Hippocampal formation (tissue), 2 donors: ENCODE data around the gene TCAF1.
"Not testable (repeated sequence)": the region's sequence is repeated elsewhere in the genome, so short reads cannot be mapped to it uniquely, and the experiment has no call there.

ENCODE experiments used
- DNase-seq, 2 donors: peaks; one replicate each; lab custom pipeline; 2025; lab: John Stamatoyannopoulos, UW

Gene TCAF1

GRCh38 chr7:143857994-143858393 lies 44.0 kb downstream of the TCAF1 start:
- not testable (repeated sequence) for DNase-seq

GRCh38 chr7:143855443-143855842 lies 46.5 kb downstream of the TCAF1 start:
- not testable (repeated sequence) for DNase-seq

GRCh38 chr7:143850682-143851081 lies 51.3 kb downstream of the TCAF1 start:
- DNase-seq: no peak

GRCh38 chr7:143849785-143850479 lies 52.0 kb downstream of the TCAF1 start:
- DNase-seq: no peak

- no peak for DNase-seq
Observed at GRCh38 chr7:143848192-143848591, 53.8 kb downstream of the TCAF1 start.

- DNase-seq: no peak
Observed at GRCh38 chr7:143846692-143847091, 55.3 kb downstream of the TCAF1 start.

GRCh38 chr7:143841696-143842095 lies 60.3 kb downstream of the TCAF1 start:
- DNase-seq: not testable (repeated sequence)

GRCh38 chr7:143840062-143840461 lies 61.9 kb downstream of the TCAF1 start:
- not testable (repeated sequence) for DNase-seq

GRCh38 chr7:143837223-143837622 lies 64.8 kb downstream of the TCAF1 start:
- not testable (repeated sequence) for DNase-seq

GRCh38 chr7:143836622-143837021 lies 65.4 kb downstream of the TCAF1 start:
- peak; percentile 61 to 93 for DNase-seq

- DNase-seq: not testable (repeated sequence)
Observed at GRCh38 chr7:143836088-143836487, 65.9 kb downstream of the TCAF1 start.

- not testable (repeated sequence) for DNase-seq
Observed at GRCh38 chr7:143826578-143826977, 75.4 kb downstream of the TCAF1 start.

GRCh38 chr7:143824295-143825135 lies 77.5 kb downstream of the TCAF1 start:
- not testable (repeated sequence) for DNase-seq

- DNase-seq: not testable (repeated sequence)
Observed at GRCh38 chr7:143823634-143824294, 78.2 kb downstream of the TCAF1 start.

GRCh38 chr7:143821392-143822277 lies 80.3 kb downstream of the TCAF1 start:
- DNase-seq: not testable (repeated sequence)

GRCh38 chr7:143817873-143818272 lies 84.1 kb downstream of the TCAF1 start:
- DNase-seq: not testable (repeated sequence)

- DNase-seq: not testable (repeated sequence)
Observed at GRCh38 chr7:143816471-143817133, 85.4 kb downstream of the TCAF1 start.

- DNase-seq: not testable (repeated sequence)
Observed at GRCh38 chr7:143810639-143811038, 91.3 kb downstream of the TCAF1 start.

GRCh38 chr7:143806664-143807071 lies 95.3 kb downstream of the TCAF1 start:
- DNase-seq: not testable (repeated sequence)
